B cell (primary cell): ENCODE data around the gene FLT3LG. TPM values are rescaled to one million over a fixed set of nuclear protein-coding genes. Genes with fewer than 3 reads are reported as not detected.

Experiments
- ATAC-seq: fragments of 200-7000 bp; cut with Tn5 transposase; one replicate; pipeline ENCODE4 v1.10.0; 2021; ENCODE audit warnings: low read depth, mild to moderate bottlenecking, moderate number of reproducible peaks, moderate library complexity
- CTCF ChIA-PET: fragments of 350-600 bp; sonication (Branson Sonifier 250); formaldehyde crosslinking; loops from one replicate; lab custom pipeline; 2021; ENCODE audit warnings: antibody characterized with exemption, inconsistent platforms; lab: Charles Lee
- POLR2A ChIA-PET: fragments of 350-600 bp; sonication (Branson Sonifier 250); formaldehyde crosslinking; loops from one replicate; lab custom pipeline; 2021; ENCODE audit warnings: antibody characterized with exemption; lab: Charles Lee
- DNase-seq: peaks from one replicate; pipeline ENCODE4 v3.0.0; 2013
- H2AFZ ChIP-seq: 2 replicates; pipeline ENCODE4 v1.6.1; 2012; ENCODE audit warnings: mild to moderate bottlenecking, low read depth, low read length; ENCODE audit not compliant: insufficient read depth, poor library complexity, severe bottlenecking
- H3K27ac ChIP-seq, 2 donors: 1 replicate in 1 of 2; 2 replicates in 1 of 2; pipeline ENCODE4 v1.5.1; 2012 to 2013; ENCODE audit warnings: low read length in 2 of 2, mild to moderate bottlenecking in 2 of 2, moderate library complexity in 1 of 2
- H3K27me3 ChIP-seq, 4 experiments: fragments of 200-600 bp in 1 of 4; sonication (generic) in 1 of 4; replicated peaks in 1 of 4; 1 replicate in 2 of 4; 2 replicates in 2 of 4; pipeline versions ENCODE4 v1.6.1 to v1.7.0; 2013 to 2016; ENCODE audit warnings: low read length in 3 of 4, mild to moderate bottlenecking in 2 of 4, mixed read lengths in 1 of 4, moderate library complexity in 1 of 4; ENCODE audit not compliant: insufficient read depth in 4 of 4, control insufficient read depth in 3 of 4; ENCODE audit errors: control extremely low read depth in 1 of 4
- H3K36me3 ChIP-seq, 2 experiments: replicated peaks in 1 of 2; 1 replicate in 1 of 2; 2 replicates in 1 of 2; pipeline versions ENCODE4 v1.6.1 to v1.7.1; 2013; ENCODE audit warnings: low read length in 1 of 2; ENCODE audit not compliant: insufficient read depth in 2 of 2, control insufficient read depth in 1 of 2; ENCODE audit errors: control extremely low read depth in 1 of 2, extremely low read depth in 1 of 2
- H3K4me1 ChIP-seq, 2 donors: fragments of 200-600 bp in 1 of 2; sonication (generic) in 1 of 2; 1 replicate in 1 of 2; 2 replicates in 1 of 2; pipeline versions ENCODE4 v1.5.1 to v1.6.1; 2013 to 2017; ENCODE audit warnings: low read length in 2 of 2; ENCODE audit not compliant: control insufficient read depth in 2 of 2, insufficient read depth in 2 of 2
- H3K4me2 ChIP-seq: replicated peaks from 2 replicates; pipeline ENCODE3; 2012; ENCODE audit warnings: mild to moderate bottlenecking, low read depth, low read length; ENCODE audit not compliant: poor library complexity, severe bottlenecking
- H3K4me3 ChIP-seq, 5 experiments: fragments of 200-600 bp in 1 of 5; sonication (generic) in 1 of 5; 1 replicate in 3 of 5; 2 replicates in 2 of 5; pipeline versions ENCODE4 v1.5.1 to v1.7.0; 2011 to 2016; ENCODE audit warnings: low read length in 4 of 5, mild to moderate bottlenecking in 4 of 5, low read depth in 2 of 5, control low read depth in 1 of 5, moderate library complexity in 1 of 5; ENCODE audit not compliant: insufficient read depth in 1 of 5; ENCODE audit errors: control extremely low read depth in 1 of 5, extremely low read depth in 1 of 5
- H3K79me2 ChIP-seq: fragments of 200-600 bp; sonication (generic); one replicate; pipeline ENCODE4 v1.6.0; 2016; ENCODE audit warnings: low read length; ENCODE audit not compliant: control insufficient read depth, insufficient read depth
- H3K9ac ChIP-seq: fragments of 200-600 bp; sonication (generic); 2 replicates; pipeline ENCODE4 v1.6.1; 2017; ENCODE audit warnings: mild to moderate bottlenecking, low read length, moderate library complexity
- H3K9me3 ChIP-seq, 3 donors: one replicate each; pipeline versions ENCODE4 v1.6.1 to v1.7.1; 2013; ENCODE audit warnings: low read length in 2 of 3; ENCODE audit not compliant: control insufficient read depth in 2 of 3, insufficient read depth in 1 of 3; ENCODE audit errors: control extremely low read depth in 1 of 3
- H4K20me1 ChIP-seq: 2 replicates; pipeline ENCODE4 v1.6.0; 2012; ENCODE audit warnings: mild to moderate bottlenecking, low read length; ENCODE audit not compliant: insufficient read depth, control insufficient read depth, poor library complexity, severe bottlenecking
- H3K27ac Mint-ChIP-seq: one replicate; pipeline ENCODE4 v1.8.0; 2021; ENCODE audit warnings: mixed read lengths
- H3K27me3 Mint-ChIP-seq: one replicate; pipeline ENCODE4 v1.8.0; 2021; ENCODE audit warnings: mixed read lengths
- H3K4me1 Mint-ChIP-seq: one replicate; pipeline ENCODE4 v1.8.0; 2021; ENCODE audit warnings: mixed read lengths
- H3K4me3 Mint-ChIP-seq: one replicate; pipeline ENCODE4 v1.8.0; 2021; ENCODE audit warnings: mixed read lengths
- H3K9me3 Mint-ChIP-seq: one replicate; pipeline ENCODE4 v1.8.0; 2022; ENCODE audit warnings: mixed read lengths; ENCODE audit not compliant: insufficient read depth
- EZH2 ChIP-seq: IDR thresholded peaks from 2 replicates; pipeline ENCODE4 v1.6.1; 2012; ENCODE audit warnings: borderline replicate concordance, low read depth, mild to moderate bottlenecking, moderate library complexity, low read length; ENCODE audit not compliant: insufficient read depth, poor library complexity, severe bottlenecking
- WGBS: methylation state at CpG from one replicate; pipeline ENCODE4 v1.1.5; 2013; ENCODE audit warnings: missing lambda C conversion rate; ENCODE audit not compliant: insufficient coverage; 5-methylcytosine and 5-hydroxymethylcytosine counted together
- intact Hi-C: fragments of 100-400 bp; cut with micrococcal nuclease; formaldehyde crosslinking; loops from one replicate; pipeline ENCODE4 v1.10.0; 2022
- polyA plus RNA-seq: library from polyadenylated mRNA; depleted of rRNA; stranded (reverse); fragments of >200 nt; gene quantifications from 2 replicates; pipeline ENCODE4 v1.2.3, GENCODE V29; 2012
- total RNA-seq, 2 donors: library from RNA; stranded (reverse); fragments of 120-200 nt in 1 of 2; gene quantifications; 1 replicate in 1 of 2; 2 replicates in 1 of 2; pipeline versions ENCODE4 v1.2.3 to v1.2.4, GENCODE V29; 2013 to 2022
- TF ChIP-seq, protein P1 (sequence below): fragments of 200-600 bp; IDR thresholded peaks from one replicate; pipeline ENCODE4 v1.8.0; 2022; ENCODE audit warnings: antibody characterized with exemption, mild to moderate bottlenecking

FLT3LG gene
- total and polyA plus RNA-seq, 2 donors (not counting 1 experiment from before 2014, with no cell fraction given): 31.0 to 49.8 TPM

DNA sequence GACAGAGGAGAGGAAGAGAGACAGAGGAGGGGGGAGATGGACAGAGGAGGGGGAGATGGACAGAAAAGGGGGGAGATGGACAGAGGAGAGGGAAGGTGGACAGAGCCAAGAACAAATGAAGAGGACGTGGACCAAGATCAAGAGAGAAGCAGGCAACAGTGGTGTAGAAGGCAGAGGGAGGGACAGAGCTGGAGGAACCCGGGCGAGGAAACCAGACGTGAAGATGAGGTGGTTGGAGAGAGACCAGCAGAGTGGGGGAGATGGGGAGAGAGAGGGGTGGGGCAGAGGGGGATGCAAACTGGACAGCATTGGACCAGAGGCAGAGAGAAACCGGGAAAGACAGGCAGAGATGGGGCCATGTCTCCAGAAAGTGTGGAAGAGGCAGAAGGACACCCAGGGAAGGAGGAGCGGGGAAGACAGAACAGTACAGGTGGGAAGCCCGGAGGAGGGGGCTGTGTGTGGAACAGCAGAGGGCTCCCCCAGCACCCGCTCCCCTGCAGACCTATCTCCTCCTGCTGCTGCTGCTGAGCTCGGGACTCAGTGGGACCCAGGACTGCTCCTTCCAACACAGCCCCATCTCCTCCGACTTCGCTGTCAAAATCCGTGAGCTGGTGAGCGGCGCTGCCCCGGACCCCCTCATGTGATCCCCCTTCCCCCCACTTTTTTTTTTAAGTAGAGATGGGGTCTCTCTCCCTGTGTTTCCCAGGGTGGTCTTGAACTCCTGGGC lies 1.3 kb downstream of the FLT3LG start:
- H3K27me3 ChIP-seq: no peaks in the 10 kb centered on the region
- H3K4me1 ChIP-seq: peaks cover 35 to 60% of the 10 kb centered on the region in 2 donors
- CTCF ChIA-PET: interaction anchor here (0.9 to 2.1 kb wide), 7 partner anchors 59 to 254 kb away, joined by 3 to 13 read pairs (median 4); no protein-coding TSS in a partner anchor
- H3K36me3 ChIP-seq: peaks cover 0 to 6% of the 10 kb centered on the region in 2 experiments
- Mint-ChIP-seq H3K4me1 (peaks cover 48% of the 10 kb centered on the region), H3K4me3 (peak overlapping the region; percentile 93), H3K27me3 (no peaks in the 10 kb centered on the region), H3K27ac (peak overlapping the region; percentile 75), H3K9me3 (no peaks in the 10 kb centered on the region)
- H3K79me2 ChIP-seq: peaks cover 29% of the 10 kb centered on the region
- no peak overlapping the region for H3K4me3 ChIP-seq
- H3K27ac ChIP-seq: peak overlapping the region in 1 of 2 donors; percentile 81
- TF ChIP-seq EZH2: no peak
- POLR2A ChIA-PET: interaction anchor here (0.5 to 0.7 kb wide), 3 partner anchors 15 to 33 kb away, joined by 3 to 7 read pairs (median 3); no protein-coding TSS in a partner anchor
- H2AFZ ChIP-seq: peak overlapping the region; percentile 86
- 74% methylated on average over 7 of the region's 15 CpGs for WGBS
- intact Hi-C loops: loop anchor here (10.0 kb wide), 1 partner anchor 841 kb away; the partner anchor contains the start of gene DBP
- peak overlapping the region; percentile 97 for H3K4me2 ChIP-seq
- DNase-seq (peak; percentile 18), ATAC-seq (no peak)
- H4K20me1 ChIP-seq: no peaks in the 10 kb centered on the region
- peak overlapping the region; percentile 90 for H3K9ac ChIP-seq
- H3K9me3 ChIP-seq: no peaks in the 10 kb centered on the region

DNA sequence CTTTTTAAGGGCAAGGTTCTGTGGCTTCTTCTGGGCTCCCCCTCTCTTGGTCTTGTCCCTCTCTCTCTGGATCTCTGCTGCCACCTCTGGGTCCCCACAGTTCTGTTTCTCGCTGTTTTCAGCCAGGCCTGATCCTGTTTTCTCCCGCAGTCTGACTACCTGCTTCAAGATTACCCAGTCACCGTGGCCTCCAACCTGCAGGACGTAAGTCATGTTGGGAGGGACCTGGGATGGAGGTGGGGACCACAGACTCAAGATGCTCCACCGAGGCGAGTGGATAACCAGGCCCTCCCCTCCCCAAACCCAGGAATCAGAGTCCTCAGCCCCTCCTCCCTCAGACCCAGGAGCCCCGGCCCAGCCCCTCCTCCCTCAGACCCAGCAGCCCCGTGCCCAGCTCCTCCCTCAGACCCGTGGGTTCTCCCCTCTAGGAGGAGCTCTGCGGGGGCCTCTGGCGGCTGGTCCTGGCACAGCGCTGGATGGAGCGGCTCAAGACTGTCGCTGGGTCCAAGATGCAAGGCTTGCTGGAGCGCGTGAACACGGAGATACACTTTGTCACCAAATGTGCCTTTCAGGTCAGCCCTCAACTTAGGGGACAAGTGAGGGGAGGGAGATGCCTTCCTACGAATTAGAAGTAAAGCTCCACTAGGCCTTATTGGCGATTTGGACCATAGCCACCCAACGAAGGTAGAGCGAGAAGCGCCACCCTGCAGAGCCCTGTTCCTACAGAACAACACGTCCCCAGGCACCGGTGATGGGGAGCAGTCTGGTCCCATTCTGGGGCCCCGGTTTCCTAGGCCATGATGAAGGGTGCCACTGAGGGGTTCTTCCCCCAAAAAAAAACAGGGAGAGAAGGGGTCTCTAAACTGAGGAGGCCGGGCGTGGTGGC lies 2.2 kb downstream of the FLT3LG start:
- H2AFZ ChIP-seq: no peak overlapping the region
- 68% methylated on average over 21 of the region's 27 CpGs for WGBS

More for the DNA sequence above, 2.2 kb downstream of the FLT3LG start:
- CTCF ChIA-PET: interaction anchor here (0.8 to 2.1 kb wide), 12 partner anchors 20 to 250 kb away, joined by 3 to 13 read pairs (median 4); partner anchors contain the start of genes ALDH16A1 and RPS11
- H3K4me3 Mint-ChIP-seq: peak overlapping the region; percentile 50
- Histone ChIP-seq H3K9ac (no peak overlapping the region), H3K4me2 (peak overlapping the region; percentile 20), H3K36me3 (peaks cover 0 to 3% of the 10 kb centered on the region in 2 experiments), H3K27me3 (no peaks in the 10 kb centered on the region), H3K9me3 (no peaks in the 10 kb centered on the region), H3K27ac (peak overlapping the region in 1 of 2 donors; percentile 12), H4K20me1 (no peaks in the 10 kb centered on the region), H3K4me3 (no peak overlapping the region), H3K4me1 (peaks cover 26 to 51% of the 10 kb centered on the region in 2 donors), H3K79me2 (peaks cover 29% of the 10 kb centered on the region)
- POLR2A ChIA-PET: interaction anchor here (0.5 to 0.6 kb wide), 2 partner anchors 18 to 34 kb away, joined by 3 to 6 read pairs; no protein-coding TSS in a partner anchor
- TF ChIP-seq, protein P1, sequence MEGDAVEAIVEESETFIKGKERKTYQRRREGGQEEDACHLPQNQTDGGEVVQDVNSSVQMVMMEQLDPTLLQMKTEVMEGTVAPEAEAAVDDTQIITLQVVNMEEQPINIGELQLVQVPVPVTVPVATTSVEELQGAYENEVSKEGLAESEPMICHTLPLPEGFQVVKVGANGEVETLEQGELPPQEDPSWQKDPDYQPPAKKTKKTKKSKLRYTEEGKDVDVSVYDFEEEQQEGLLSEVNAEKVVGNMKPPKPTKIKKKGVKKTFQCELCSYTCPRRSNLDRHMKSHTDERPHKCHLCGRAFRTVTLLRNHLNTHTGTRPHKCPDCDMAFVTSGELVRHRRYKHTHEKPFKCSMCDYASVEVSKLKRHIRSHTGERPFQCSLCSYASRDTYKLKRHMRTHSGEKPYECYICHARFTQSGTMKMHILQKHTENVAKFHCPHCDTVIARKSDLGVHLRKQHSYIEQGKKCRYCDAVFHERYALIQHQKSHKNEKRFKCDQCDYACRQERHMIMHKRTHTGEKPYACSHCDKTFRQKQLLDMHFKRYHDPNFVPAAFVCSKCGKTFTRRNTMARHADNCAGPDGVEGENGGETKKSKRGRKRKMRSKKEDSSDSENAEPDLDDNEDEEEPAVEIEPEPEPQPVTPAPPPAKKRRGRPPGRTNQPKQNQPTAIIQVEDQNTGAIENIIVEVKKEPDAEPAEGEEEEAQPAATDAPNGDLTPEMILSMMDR: peak; percentile 50
- TF ChIP-seq EZH2: no peak
- no peaks in the 10 kb centered on the region for H3K27me3 Mint-ChIP-seq
- peak; percentile 22 for ATAC-seq
- peak overlapping the region; percentile 75 for H3K27ac Mint-ChIP-seq
- no peaks in the 10 kb centered on the region for H3K9me3 Mint-ChIP-seq
- intact Hi-C loops: loop anchor here (2.0 to 10.0 kb wide), 2 partner anchors 249 to 841 kb away; partner anchors contain the start of gene DBP
- DNase-seq: peak; percentile 61
- peaks cover 40% of the 10 kb centered on the region for H3K4me1 Mint-ChIP-seq
